K562 (cell line): ENCODE measurements around the gene TTC28. TPM values are rescaled to one million over a fixed set of nuclear protein-coding genes. Genes with fewer than 3 reads are reported as not detected.

Experiments
- ATAC-seq: fragments of 200-7000 bp; cut with Tn5 transposase; 3 replicates; pipeline ENCODE4 v1.9.1; 2020; ENCODE audit warnings: moderate library complexity
- BruUV-seq: library from RNA; stranded (reverse); fragments of 400-500 nt; replicated peaks from 2 replicates; lab custom pipeline; 2021; lab: Mats Ljungman, UMichigan
- CTCF ChIA-PET: fragments of 300-600 bp; formaldehyde crosslinking; extraction: SDS; loops from one replicate; lab custom pipeline; 2021; ENCODE audit warnings: low intra/inter-chr PET ratio; lab: Yijun Ruan, JAX
- POLR2A ChIA-PET: fragments of 300-600, 350-650 bp; sonication (Branson Sonifier 250); formaldehyde crosslinking; extraction: SDS; loops from one replicate; lab custom pipeline; 2021; ENCODE audit warnings: antibody characterized with exemption, inconsistent platforms; lab: Yijun Ruan, JAX
- DNase-seq, 4 experiments: peaks; one replicate each; pipeline versions ENCODE4 v3.0.0 to v3.0.0-alpha.2; 2011 to 2018; ENCODE audit warnings: low spot score in 3 of 4, mixed read lengths in 3 of 4; ENCODE audit errors: extremely low read depth in 1 of 4
- FAIRE-seq: peaks from 2 replicates; lab custom pipeline; 2011; peaks lifted over from hg19 to GRCh38; lab: Jason Lieb, UNC
- H2AFZ ChIP-seq: 2 replicates; pipeline ENCODE4 v1.6.0; 2011; ENCODE audit warnings: low read depth, low read length, control low read depth, inconsistent platforms
- H3K27ac ChIP-seq: fragments of 200-600 bp; 3 replicates; pipeline ENCODE4 v1.8.0; 2011; ENCODE audit warnings: low read depth, mild to moderate bottlenecking, control low read depth, inconsistent platforms, low read length, moderate library complexity, mixed read lengths; ENCODE audit errors: extremely low read depth
- H3K27me3 ChIP-seq, 2 experiments: fragments of 300-600 bp in 1 of 2; 2 replicates in 1 of 2; 3 replicates in 1 of 2; pipeline versions ENCODE4 v1.6.0 to v1.8.0; 2011; ENCODE audit warnings: inconsistent platforms in 2 of 2, low read length in 2 of 2, mild to moderate bottlenecking in 1 of 2, mixed read lengths in 1 of 2, moderate library complexity in 1 of 2; ENCODE audit not compliant: control insufficient read depth in 2 of 2, insufficient read depth in 2 of 2
- H3K36me3 ChIP-seq: fragments of 300-600 bp; 3 replicates; pipeline ENCODE4 v1.8.0; 2011; ENCODE audit warnings: mild to moderate bottlenecking, low read length, inconsistent platforms; ENCODE audit not compliant: control insufficient read depth, insufficient read depth
- H3K4me1 ChIP-seq, 2 experiments: fragments of 200-600 bp in 1 of 2; replicated peaks in 1 of 2; 2 replicates in 1 of 2; 3 replicates in 1 of 2; pipeline versions ENCODE4 v1.5.1 to v1.8.0; 2011; ENCODE audit warnings: inconsistent platforms in 2 of 2, low read length in 2 of 2, mild to moderate bottlenecking in 1 of 2, mixed read lengths in 1 of 2, moderate library complexity in 1 of 2; ENCODE audit not compliant: control insufficient read depth in 2 of 2, insufficient read depth in 2 of 2
- H3K4me2 ChIP-seq: 2 replicates; pipeline ENCODE4 v1.6.1; 2011; ENCODE audit warnings: low read length, control low read depth, inconsistent platforms, mixed read lengths; ENCODE audit not compliant: insufficient read depth
- H3K4me3 ChIP-seq: fragments of 200-600 bp; sonication (generic), shearing (Covaris generic); 2 replicates; pipeline ENCODE4 v1.5.1; 2016; ENCODE audit warnings: control low read depth, inconsistent platforms
- H3K79me2 ChIP-seq: fragments of 200-600 bp; 3 replicates; pipeline ENCODE4 v1.8.0; 2011; ENCODE audit warnings: low read length, inconsistent platforms; ENCODE audit not compliant: control insufficient read depth, insufficient read depth
- H3K9ac ChIP-seq, 2 experiments: 2 replicates each; pipeline versions ENCODE4 v1.6.0 to v1.6.1; 2011; ENCODE audit warnings: low read depth in 2 of 2, low read length in 2 of 2, control low read depth in 1 of 2, inconsistent platforms in 1 of 2, mild to moderate bottlenecking in 1 of 2, mixed read lengths in 1 of 2; ENCODE audit not compliant: insufficient read depth in 1 of 2
- H3K9me1 ChIP-seq: one replicate; pipeline ENCODE4 v1.6.0; 2011; ENCODE audit warnings: inconsistent platforms, mild to moderate bottlenecking, low read length, moderate library complexity; ENCODE audit not compliant: control insufficient read depth, insufficient read depth
- H3K9me3 ChIP-seq: replicated peaks from 2 replicates; pipeline ENCODE4 v1.5.1; 2011; ENCODE audit warnings: low read depth, low read length, inconsistent platforms; ENCODE audit not compliant: control insufficient read depth, insufficient read depth
- H4K20me1 ChIP-seq: replicated peaks from 2 replicates; pipeline ENCODE4 v1.6.1; 2011; ENCODE audit warnings: low read length, inconsistent platforms, mixed read lengths; ENCODE audit not compliant: control insufficient read depth, insufficient read depth
- BRD9 ChIP-seq: fragments of 450-650 bp; IDR thresholded peaks from 2 replicates; pipeline ENCODE4 v1.6.1; 2018; ENCODE audit warnings: low read depth; ENCODE audit not compliant: partially characterized antibody
- CBX1 ChIP-seq: sonication (generic); IDR thresholded peaks from 2 replicates; pipeline ENCODE4 v1.6.1; 2016; ENCODE audit warnings: antibody characterized with exemption, low read depth, mild to moderate bottlenecking
- E2F3 ChIP-seq: fragments of 250-450 bp; sonication (Bioruptor Pico); IDR thresholded peaks from 2 replicates; pipeline ENCODE4 v1.4.0; 2020; ENCODE audit warnings: mild to moderate bottlenecking
- ERF ChIP-seq: fragments of 450-650 bp; formaldehyde crosslinking; IDR thresholded peaks from 2 replicates; pipeline ENCODE4 v1.4.0; 2020; ENCODE audit warnings: mild to moderate bottlenecking, mixed read lengths
- KDM2B ChIP-seq: fragments of 250-450 bp; sonication (Bioruptor Pico); IDR thresholded peaks from 2 replicates; pipeline ENCODE4 v1.8.0; 2021; ENCODE audit warnings: mild to moderate bottlenecking, moderate library complexity
- MBD2 ChIP-seq: sonication (generic); IDR thresholded peaks from 2 replicates; pipeline ENCODE4 v1.6.1; 2016; ENCODE audit warnings: low read depth, borderline replicate concordance
- MIER1 ChIP-seq: fragments of 450-650 bp; IDR thresholded peaks from 2 replicates; pipeline ENCODE4 v1.6.1; 2016; ENCODE audit warnings: antibody characterized with exemption, mild to moderate bottlenecking, low read depth
- NFE2 ChIP-seq: IDR thresholded peaks from 2 replicates; pipeline ENCODE4 v1.6.1; 2014; ENCODE audit warnings: antibody characterized with exemption, low read depth
- SAFB ChIP-seq: fragments of 200-400 bp; formaldehyde crosslinking; IDR thresholded peaks from 2 replicates; pipeline ENCODE4 v1.6.1; 2017; ENCODE audit warnings: low read depth, low read length, borderline replicate concordance
- ZNF121 ChIP-seq: sonication (generic); formaldehyde crosslinking; conservative IDR thresholded peaks from 2 replicates; pipeline ENCODE4 v1.8.0; 2022; ENCODE audit warnings: missing genetic modification reagents
- WGBS: fragments of 100-300 bp; shearing (Covaris generic); methylation state at CpG from one replicate; pipeline ENCODE4 v1.1.6; 2016; ENCODE audit warnings: low coverage, mixed read lengths; ENCODE audit not compliant: insufficient coverage; ENCODE audit errors: missing lambda C conversion rate; 5-methylcytosine and 5-hydroxymethylcytosine counted together
- in situ Hi-C: fragments of 300-500 bp; cut with MboI; formaldehyde crosslinking; loops from 4 replicates; pipeline ENCODE4 v1.15.0; 2018; ENCODE audit warnings: inconsistent platforms, mixed read lengths
- intact Hi-C: fragments of 100-400 bp; cut with micrococcal nuclease; formaldehyde crosslinking; loops from 2 replicates; pipeline ENCODE4 v1.14.2; 2022
- polyA plus RNA-seq, 8 experiments: library from polyadenylated mRNA; depleted of rRNA in 4 of 8; stranded (reverse) in 5 of 8; unstranded in 3 of 8; fragments of >200 nt; fragmentation: Nextera tagmentation in 2 of 8; fragmentation: Illumina TruSeq in 1 of 8; extraction: Ambion mirVana in 2 of 8; extraction: Trizol in 1 of 8; gene quantifications; 2 replicates each; pipeline versions ENCODE4 v1.2.1 to v1.2.3, GENCODE V29; 2011 to 2014; ENCODE audit warnings: inconsistent platforms in 1 of 8, missing spikeins in 1 of 8
- total RNA-seq, 7 experiments: library from RNA; depleted of rRNA in 6 of 7; stranded (reverse); fragments of >200 nt in 6 of 7; fragmentation: Illumina TruSeq in 2 of 7; extraction: Trizol in 2 of 7; gene quantifications; 2 replicates each; pipeline versions ENCODE4 v1.2.1 to v1.2.3, GENCODE V29; 2011 to 2021; ENCODE audit warnings: low replicate concordance in 1 of 7
- TF ChIP-seq, protein P1 (sequence below): fragments of 450-650 bp; formaldehyde crosslinking; IDR thresholded peaks from 2 replicates; pipeline ENCODE4 v1.4.0; 2022; ENCODE audit warnings: missing genetic modification characterization
- TF ChIP-seq, protein P2 (sequence below): fragments of 450-650 bp; IDR thresholded peaks from 2 replicates; pipeline ENCODE4 v1.6.1; 2016; ENCODE audit warnings: low read depth
- TF ChIP-seq, protein P3 (sequence below): sonication (generic); formaldehyde crosslinking; IDR thresholded peaks from 2 replicates; pipeline ENCODE4 v1.8.0; 2022; ENCODE audit warnings: mild to moderate bottlenecking, low read depth, missing genetic modification reagents

Gene TTC28
- total and polyA plus RNA-seq, 9 of the 15 experiments (the other 6 are each of a cell fraction or from before 2014, with no cell fraction given), result 0.22 to 10.7 (median 3.1) TPM

DNA sequence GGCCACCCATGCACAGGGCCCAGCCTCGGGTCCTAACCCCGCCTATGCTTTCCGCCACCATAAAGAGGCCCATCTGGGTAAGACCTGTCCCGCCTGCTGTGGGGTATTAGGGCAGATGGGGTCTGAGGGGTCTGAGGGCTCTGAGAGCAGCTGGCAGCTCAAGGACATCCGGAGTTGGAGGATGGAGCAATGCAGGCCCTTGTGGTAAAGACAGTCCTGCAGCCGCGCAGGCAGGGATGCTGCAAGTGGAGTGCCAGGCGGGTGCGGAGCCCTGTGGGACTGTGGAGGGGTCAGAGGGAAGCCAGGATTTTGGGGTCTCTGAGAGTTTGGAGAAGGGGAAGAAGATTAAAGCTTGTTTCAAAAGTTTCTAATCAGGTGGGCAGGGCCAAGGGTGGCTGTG is 679.3 kb downstream of the TTC28 start:
- H3K27me3 ChIP-seq, result no peaks in the 10 kb centered on the region
- H3K27ac ChIP-seq, result no peak overlapping the region
- H3K9me3 ChIP-seq, result no peaks in the 10 kb centered on the region
- no peaks in the 10 kb centered on the region for H4K20me1 ChIP-seq
- DNase-seq (no peak), FAIRE-seq (no peak), ATAC-seq (no peak)
- H3K4me1 ChIP-seq, result peaks cover 0 to 7% of the 10 kb centered on the region in 2 experiments; a peak in 2 of 5 replicates
- POLR2A ChIA-PET, result interaction anchor here (0.6 kb wide), 1 partner anchor 559 kb away, joined by 3 read pairs; no protein-coding TSS in a partner anchor
- H3K9me1 ChIP-seq, result no peaks in the 10 kb centered on the region
- in situ Hi-C loops (loop anchor here (25.0 kb wide), 2 partner anchors 588 to 1238 kb away; no protein-coding TSS in a partner anchor), intact Hi-C loops (no loop called here)
- H3K9ac ChIP-seq, result no peak overlapping the region
- BruUV-seq, result no TSS peak
- no peak overlapping the region for H3K4me2 ChIP-seq
- H3K4me3 ChIP-seq, result no peak overlapping the region
- CTCF ChIA-PET, result interaction anchor here (1.4 kb wide), 1 partner anchor 120 kb away, joined by 3 read pairs; no protein-coding TSS in a partner anchor
- no peak overlapping the region for H2AFZ ChIP-seq
- no peaks in the 10 kb centered on the region for H3K79me2 ChIP-seq
- H3K36me3 ChIP-seq, result no peaks in the 10 kb centered on the region
- WGBS, result 71% methylated on average over 5 of the region's 9 CpGs
- no peak for TF ChIP-seq NFE2
- no peak for TF ChIP-seq CBX1
- no peak for TF ChIP-seq SAFB
- TF ChIP-seq, protein P1, sequence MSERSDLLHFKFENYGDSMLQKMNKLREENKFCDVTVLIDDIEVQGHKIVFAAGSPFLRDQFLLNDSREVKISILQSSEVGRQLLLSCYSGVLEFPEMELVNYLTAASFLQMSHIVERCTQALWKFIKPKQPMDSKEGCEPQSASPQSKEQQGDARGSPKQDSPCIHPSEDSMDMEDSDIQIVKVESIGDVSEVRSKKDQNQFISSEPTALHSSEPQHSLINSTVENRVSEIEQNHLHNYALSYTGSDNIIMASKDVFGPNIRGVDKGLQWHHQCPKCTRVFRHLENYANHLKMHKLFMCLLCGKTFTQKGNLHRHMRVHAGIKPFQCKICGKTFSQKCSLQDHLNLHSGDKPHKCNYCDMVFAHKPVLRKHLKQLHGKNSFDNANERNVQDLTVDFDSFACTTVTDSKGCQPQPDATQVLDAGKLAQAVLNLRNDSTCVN (CRISPR knock-in tag), result no peak
- no peak for TF ChIP-seq ERF
- no peak for TF ChIP-seq E2F3 (CRISPR knock-in tag)
- TF ChIP-seq BRD9, result no peak
- no peak for TF ChIP-seq KDM2B (CRISPR knock-in tag)
- no peak for TF ChIP-seq ZNF121 (CRISPR knock-in tag)
- TF ChIP-seq MIER1, result no peak
- TF ChIP-seq, protein P2, sequence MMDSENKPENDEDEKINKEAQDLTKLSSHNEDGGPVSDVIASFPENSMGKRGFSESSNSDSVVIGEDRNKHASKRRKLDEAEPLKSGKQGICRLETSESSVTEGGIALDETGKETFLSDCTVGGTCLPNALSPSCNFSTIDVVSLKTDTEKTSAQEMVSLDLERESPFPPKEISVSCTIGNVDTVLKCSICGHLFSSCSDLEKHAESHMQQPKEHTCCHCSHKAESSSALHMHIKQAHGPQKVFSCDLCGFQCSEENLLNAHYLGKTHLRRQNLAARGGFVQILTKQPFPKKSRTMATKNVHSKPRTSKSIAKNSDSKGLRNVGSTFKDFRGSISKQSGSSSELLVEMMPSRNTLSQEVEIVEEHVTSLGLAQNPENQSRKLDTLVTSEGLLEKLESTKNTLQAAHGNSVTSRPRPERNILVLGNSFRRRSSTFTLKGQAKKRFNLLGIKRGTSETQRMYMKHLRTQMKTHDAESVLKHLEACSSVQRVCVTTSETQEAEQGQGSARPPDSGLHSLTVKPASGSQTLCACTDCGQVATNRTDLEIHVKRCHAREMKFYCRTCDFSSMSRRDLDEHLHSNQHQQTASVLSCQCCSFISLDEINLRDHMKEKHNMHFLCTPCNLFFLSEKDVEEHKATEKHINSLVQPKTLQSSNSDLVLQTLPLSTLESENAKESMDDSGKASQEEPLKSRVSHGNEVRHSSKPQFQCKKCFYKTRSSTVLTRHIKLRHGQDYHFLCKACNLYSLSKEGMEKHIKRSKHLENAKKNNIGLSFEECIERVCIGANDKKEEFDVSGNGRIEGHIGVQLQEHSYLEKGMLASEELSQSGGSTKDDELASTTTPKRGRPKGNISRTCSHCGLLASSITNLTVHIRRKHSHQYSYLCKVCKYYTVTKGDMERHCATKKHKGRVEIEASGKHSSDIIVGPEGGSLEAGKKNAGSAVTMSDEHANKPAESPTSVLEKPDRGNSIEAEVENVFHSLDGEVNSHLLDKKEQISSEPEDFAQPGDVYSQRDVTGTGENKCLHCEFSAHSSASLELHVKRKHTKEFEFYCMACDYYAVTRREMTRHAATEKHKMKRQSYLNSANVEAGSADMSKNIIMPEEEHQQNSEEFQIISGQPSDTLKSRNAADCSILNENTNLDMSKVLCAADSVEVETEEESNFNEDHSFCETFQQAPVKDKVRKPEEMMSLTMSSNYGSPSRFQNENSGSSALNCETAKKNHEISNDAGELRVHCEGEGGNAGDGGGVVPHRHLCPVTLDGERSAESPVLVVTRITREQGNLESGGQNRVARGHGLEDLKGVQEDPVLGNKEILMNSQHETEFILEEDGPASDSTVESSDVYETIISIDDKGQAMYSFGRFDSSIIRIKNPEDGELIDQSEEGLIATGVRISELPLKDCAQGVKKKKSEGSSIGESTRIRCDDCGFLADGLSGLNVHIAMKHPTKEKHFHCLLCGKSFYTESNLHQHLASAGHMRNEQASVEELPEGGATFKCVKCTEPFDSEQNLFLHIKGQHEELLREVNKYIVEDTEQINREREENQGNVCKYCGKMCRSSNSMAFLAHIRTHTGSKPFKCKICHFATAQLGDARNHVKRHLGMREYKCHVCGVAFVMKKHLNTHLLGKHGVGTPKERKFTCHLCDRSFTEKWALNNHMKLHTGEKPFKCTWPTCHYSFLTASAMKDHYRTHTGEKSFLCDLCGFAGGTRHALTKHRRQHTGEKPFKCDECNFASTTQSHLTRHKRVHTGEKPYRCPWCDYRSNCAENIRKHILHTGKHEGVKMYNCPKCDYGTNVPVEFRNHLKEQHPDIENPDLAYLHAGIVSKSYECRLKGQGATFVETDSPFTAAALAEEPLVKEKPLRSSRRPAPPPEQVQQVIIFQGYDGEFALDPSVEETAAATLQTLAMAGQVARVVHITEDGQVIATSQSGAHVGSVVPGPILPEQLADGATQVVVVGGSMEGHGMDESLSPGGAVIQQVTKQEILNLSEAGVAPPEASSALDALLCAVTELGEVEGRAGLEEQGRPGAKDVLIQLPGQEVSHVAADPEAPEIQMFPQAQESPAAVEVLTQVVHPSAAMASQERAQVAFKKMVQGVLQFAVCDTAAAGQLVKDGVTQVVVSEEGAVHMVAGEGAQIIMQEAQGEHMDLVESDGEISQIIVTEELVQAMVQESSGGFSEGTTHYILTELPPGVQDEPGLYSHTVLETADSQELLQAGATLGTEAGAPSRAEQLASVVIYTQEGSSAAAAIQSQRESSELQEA, result no peak
- TF ChIP-seq, protein P3, sequence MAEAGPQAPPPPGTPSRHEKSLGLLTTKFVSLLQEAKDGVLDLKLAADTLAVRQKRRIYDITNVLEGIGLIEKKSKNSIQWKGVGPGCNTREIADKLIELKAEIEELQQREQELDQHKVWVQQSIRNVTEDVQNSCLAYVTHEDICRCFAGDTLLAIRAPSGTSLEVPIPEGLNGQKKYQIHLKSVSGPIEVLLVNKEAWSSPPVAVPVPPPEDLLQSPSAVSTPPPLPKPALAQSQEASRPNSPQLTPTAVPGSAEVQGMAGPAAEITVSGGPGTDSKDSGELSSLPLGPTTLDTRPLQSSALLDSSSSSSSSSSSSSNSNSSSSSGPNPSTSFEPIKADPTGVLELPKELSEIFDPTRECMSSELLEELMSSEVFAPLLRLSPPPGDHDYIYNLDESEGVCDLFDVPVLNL (CRISPR knock-in tag), result no peak
- no peak for TF ChIP-seq MBD2
